ENCODE results near the gene REXO4.

DNA sequence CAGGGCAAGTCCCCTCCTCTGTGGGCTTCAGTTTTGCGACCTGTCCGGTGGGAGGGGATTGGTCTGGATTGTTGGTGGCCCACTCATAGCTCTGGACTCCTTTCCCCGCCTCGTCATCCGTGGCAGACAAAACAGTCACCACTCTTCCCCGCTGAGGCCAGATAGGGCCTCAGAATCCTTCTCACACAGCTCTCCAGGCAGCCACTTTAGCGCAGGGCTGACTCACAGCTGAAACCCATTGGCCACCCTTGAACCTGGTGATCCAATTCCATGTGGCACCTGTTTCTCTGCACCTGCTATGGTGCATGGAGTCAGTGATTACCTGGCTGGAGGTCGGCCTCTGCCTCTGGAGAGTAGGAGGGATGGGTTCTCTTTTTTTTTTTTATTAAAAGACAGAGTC, 26.2 kb upstream of the REXO4 start:
- no peak for TF ChIP-seq RCOR1 (IDR thresholded peaks at IDR 0.05; ENCODE audit: low read length)
- TF ChIP-seq SIN3A (IDR thresholded peaks at IDR 0.05; ENCODE audit: borderline replicate concordance, low read depth, low read length), result no peak
